SK-N-SH treated with all-trans-retinoic acid at 6 μM for 48 hours (cell line): ENCODE measurements around the gene RCCD1.

Experiments used
- OSR1 ChIP-seq: fragments of 250-450 bp; sonication (Bioruptor Pico); IDR thresholded peaks from 2 replicates; pipeline ENCODE4 v1.8.0; 2022; ENCODE audit warnings: moderate library complexity, mild to moderate bottlenecking, inconsistent platforms
- PPARA ChIP-seq: fragments of 250-450 bp; sonication (Bioruptor Pico); IDR thresholded peaks from 2 replicates; pipeline ENCODE4 v1.5.0; 2020; ENCODE audit warnings: mild to moderate bottlenecking, borderline replicate concordance
- SNAI2 ChIP-seq: fragments of 250-450 bp; sonication (Bioruptor Pico); IDR thresholded peaks from 2 replicates; pipeline ENCODE4 v1.5.0; 2020; ENCODE audit warnings: mild to moderate bottlenecking, moderate library complexity
- TCF4 ChIP-seq: fragments of 250-450 bp; sonication (Bioruptor Pico); IDR thresholded peaks from 2 replicates; pipeline ENCODE4 v1.8.0; 2021; ENCODE audit warnings: mild to moderate bottlenecking, moderate library complexity, borderline replicate concordance
- ZC3H10 ChIP-seq: fragments of 250-450 bp; sonication (Bioruptor Pico); IDR thresholded peaks from 2 replicates; pipeline ENCODE4 v1.5.1; 2021; ENCODE audit warnings: mild to moderate bottlenecking, moderate library complexity
- ZFP3 ChIP-seq: fragments of 250-450 bp; sonication (Bioruptor Pico); IDR thresholded peaks from 2 replicates; pipeline ENCODE4 v1.5.0; 2020; ENCODE audit warnings: mild to moderate bottlenecking, moderate library complexity
- ZFP30 ChIP-seq: fragments of 450-650 bp; formaldehyde crosslinking; IDR thresholded peaks from 2 replicates; pipeline ENCODE4 v1.5.0; 2022; ENCODE audit warnings: mild to moderate bottlenecking, moderate library complexity
- ZNF565 ChIP-seq: fragments of 450-650 bp; formaldehyde crosslinking; conservative IDR thresholded peaks from 2 replicates; pipeline ENCODE4 v1.5.0; 2020; ENCODE audit warnings: low read depth, mild to moderate bottlenecking, moderate library complexity
- ZNF8 ChIP-seq: fragments of 450-650 bp; formaldehyde crosslinking; IDR thresholded peaks from 2 replicates; pipeline ENCODE4 v1.5.0; 2020; ENCODE audit warnings: mild to moderate bottlenecking, moderate library complexity
- TF ChIP-seq, protein P1 (sequence below): fragments of 250-450 bp; sonication (Bioruptor Pico); IDR thresholded peaks from 2 replicates; pipeline ENCODE4 v1.8.0; 2021; ENCODE audit warnings: low read depth, mild to moderate bottlenecking, moderate library complexity, borderline replicate concordance
- TF ChIP-seq, protein P2 (sequence below): fragments of 250-450 bp; sonication (Bioruptor Pico); IDR thresholded peaks from 2 replicates; pipeline ENCODE4 v1.5.1; 2021; ENCODE audit warnings: mild to moderate bottlenecking, moderate library complexity
- TF ChIP-seq, protein P3 (sequence below): fragments of 250-450 bp; sonication (Bioruptor Pico); IDR thresholded peaks from 2 replicates; pipeline ENCODE4 v1.5.1; 2020; ENCODE audit warnings: low read depth, mild to moderate bottlenecking, moderate library complexity

DNA sequence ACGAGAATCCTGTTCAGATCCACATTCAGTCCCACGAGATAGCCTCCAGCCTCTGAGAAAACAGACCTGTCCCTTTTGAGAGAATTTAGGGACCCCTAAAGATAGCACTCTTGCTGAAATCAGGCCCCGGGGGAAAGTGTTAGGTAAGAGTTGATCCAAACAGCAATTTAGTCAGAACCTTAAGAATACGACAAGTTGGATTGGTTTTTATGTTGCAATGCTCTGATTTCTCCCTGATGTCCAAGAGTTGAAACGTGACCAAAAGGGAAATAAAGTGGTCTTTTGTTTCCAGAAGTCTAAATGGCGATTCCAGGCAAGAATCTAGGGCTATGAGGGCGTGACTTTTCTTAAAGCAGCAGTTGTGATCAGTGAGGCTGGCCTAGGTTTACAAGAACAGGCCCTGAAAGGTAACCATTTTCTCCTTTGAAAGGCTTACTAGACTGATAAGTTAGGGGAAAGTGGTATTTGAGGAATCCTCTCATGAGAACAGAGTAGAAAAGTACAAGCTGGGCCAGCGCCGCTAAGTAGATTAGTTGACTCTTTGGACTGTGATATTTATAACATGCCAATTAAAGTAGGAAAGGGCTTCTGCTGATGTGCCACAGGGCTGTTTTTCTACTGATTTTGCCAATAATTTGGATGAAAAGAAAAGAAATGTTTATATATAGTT lies 46.7 kb upstream of the RCCD1 start:
- TF ChIP-seq ZNF565 (CRISPR knock-in tag) (no peak), ZFP30 (CRISPR knock-in tag) (no peak), SNAI2 (CRISPR knock-in tag) (no peak), ZNF8 (no peak), PPARA (CRISPR knock-in tag) (no peak), ZFP3 (no peak), OSR1 (no peak), ZC3H10 (CRISPR knock-in tag) (no peak), TCF4 (no peak)
- TF ChIP-seq, protein P1, sequence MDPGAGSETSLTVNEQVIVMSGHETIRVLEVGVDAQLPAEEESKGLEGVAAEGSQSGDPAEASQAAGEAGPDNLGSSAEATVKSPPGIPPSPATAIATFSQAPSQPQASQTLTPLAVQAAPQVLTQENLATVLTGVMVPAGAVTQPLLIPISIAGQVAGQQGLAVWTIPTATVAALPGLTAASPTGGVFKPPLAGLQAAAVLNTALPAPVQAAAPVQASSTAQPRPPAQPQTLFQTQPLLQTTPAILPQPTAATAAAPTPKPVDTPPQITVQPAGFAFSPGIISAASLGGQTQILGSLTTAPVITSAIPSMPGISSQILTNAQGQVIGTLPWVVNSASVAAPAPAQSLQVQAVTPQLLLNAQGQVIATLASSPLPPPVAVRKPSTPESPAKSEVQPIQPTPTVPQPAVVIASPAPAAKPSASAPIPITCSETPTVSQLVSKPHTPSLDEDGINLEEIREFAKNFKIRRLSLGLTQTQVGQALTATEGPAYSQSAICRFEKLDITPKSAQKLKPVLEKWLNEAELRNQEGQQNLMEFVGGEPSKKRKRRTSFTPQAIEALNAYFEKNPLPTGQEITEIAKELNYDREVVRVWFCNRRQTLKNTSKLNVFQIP (CRISPR knock-in tag), result no peak
- TF ChIP-seq, protein P2, sequence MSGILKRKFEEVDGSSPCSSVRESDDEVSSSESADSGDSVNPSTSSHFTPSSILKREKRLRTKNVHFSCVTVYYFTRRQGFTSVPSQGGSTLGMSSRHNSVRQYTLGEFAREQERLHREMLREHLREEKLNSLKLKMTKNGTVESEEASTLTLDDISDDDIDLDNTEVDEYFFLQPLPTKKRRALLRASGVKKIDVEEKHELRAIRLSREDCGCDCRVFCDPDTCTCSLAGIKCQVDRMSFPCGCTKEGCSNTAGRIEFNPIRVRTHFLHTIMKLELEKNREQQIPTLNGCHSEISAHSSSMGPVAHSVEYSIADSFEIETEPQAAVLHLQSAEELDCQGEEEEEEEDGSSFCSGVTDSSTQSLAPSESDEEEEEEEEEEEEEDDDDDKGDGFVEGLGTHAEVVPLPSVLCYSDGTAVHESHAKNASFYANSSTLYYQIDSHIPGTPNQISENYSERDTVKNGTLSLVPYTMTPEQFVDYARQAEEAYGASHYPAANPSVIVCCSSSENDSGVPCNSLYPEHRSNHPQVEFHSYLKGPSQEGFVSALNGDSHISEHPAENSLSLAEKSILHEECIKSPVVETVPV (CRISPR knock-in tag), result no peak
- TF ChIP-seq, protein P3, sequence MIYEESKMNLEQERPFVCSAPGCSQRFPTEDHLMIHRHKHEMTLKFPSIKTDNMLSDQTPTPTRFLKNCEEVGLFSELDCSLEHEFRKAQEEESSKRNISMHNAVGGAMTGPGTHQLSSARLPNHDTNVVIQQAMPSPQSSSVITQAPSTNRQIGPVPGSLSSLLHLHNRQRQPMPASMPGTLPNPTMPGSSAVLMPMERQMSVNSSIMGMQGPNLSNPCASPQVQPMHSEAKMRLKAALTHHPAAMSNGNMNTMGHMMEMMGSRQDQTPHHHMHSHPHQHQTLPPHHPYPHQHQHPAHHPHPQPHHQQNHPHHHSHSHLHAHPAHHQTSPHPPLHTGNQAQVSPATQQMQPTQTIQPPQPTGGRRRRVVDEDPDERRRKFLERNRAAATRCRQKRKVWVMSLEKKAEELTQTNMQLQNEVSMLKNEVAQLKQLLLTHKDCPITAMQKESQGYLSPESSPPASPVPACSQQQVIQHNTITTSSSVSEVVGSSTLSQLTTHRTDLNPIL, result no peak
